PC-9 (cell line): ENCODE results near the gene GABPB1.

Source experiments
- EZH2 ChIP-seq: fragments of 200-600 bp; sonication (generic); IDR thresholded peaks from 2 replicates; pipeline ENCODE4 v1.8.0; 2017; ENCODE audit warnings: antibody characterized with exemption, low read depth
- TF ChIP-seq, protein P1 (sequence below): fragments of 200-600 bp; sonication (generic); conservative IDR thresholded peaks from 2 replicates; pipeline ENCODE4 v1.6.1; 2017; ENCODE audit warnings: mixed run types, antibody characterized with exemption, mild to moderate bottlenecking, moderate library complexity

DNA sequence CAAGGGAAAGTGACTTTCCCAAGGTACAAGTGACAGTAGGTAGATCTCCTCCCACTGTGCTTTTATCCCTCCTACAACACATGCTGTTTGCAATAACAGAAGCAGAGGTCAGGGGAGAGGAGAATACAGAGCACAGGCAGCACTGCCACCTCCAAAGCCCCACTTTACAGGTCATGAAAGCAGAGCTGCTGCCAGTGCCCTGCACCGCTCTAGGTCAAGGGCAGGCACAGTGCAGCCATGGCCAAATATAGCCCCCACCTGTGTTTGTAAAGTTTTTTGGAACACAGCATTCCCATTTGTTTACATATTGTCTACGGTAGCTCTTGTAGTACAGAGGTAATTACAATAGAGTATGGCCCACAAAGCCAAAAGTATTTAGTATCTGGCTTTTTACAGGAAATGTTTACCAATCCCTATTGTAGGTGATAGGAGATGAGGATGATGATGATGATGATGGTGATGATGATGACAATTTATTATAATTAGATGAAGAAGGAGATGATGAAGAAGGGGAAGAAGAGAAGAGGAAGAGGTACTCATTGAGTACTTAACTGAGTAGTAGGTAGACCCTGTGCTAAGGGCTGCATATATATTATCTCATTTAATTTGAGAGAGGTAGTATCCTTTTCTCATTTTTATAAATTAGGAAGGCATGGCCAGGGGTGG is 109.9 kb downstream of the GABPB1 start:
- TF ChIP-seq, protein P1, sequence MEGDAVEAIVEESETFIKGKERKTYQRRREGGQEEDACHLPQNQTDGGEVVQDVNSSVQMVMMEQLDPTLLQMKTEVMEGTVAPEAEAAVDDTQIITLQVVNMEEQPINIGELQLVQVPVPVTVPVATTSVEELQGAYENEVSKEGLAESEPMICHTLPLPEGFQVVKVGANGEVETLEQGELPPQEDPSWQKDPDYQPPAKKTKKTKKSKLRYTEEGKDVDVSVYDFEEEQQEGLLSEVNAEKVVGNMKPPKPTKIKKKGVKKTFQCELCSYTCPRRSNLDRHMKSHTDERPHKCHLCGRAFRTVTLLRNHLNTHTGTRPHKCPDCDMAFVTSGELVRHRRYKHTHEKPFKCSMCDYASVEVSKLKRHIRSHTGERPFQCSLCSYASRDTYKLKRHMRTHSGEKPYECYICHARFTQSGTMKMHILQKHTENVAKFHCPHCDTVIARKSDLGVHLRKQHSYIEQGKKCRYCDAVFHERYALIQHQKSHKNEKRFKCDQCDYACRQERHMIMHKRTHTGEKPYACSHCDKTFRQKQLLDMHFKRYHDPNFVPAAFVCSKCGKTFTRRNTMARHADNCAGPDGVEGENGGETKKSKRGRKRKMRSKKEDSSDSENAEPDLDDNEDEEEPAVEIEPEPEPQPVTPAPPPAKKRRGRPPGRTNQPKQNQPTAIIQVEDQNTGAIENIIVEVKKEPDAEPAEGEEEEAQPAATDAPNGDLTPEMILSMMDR, result no peak
- no peak for TF ChIP-seq EZH2
